CD4-positive, alpha-beta T cell treated with Interferon gamma for 1 hour (primary cell): ENCODE measurements around the gene STAT6.

Experiments
- DNase-seq: peaks from one replicate; pipeline ENCODE4 v3.0.0-alpha.2; 2020

Gene STAT6, protein sequence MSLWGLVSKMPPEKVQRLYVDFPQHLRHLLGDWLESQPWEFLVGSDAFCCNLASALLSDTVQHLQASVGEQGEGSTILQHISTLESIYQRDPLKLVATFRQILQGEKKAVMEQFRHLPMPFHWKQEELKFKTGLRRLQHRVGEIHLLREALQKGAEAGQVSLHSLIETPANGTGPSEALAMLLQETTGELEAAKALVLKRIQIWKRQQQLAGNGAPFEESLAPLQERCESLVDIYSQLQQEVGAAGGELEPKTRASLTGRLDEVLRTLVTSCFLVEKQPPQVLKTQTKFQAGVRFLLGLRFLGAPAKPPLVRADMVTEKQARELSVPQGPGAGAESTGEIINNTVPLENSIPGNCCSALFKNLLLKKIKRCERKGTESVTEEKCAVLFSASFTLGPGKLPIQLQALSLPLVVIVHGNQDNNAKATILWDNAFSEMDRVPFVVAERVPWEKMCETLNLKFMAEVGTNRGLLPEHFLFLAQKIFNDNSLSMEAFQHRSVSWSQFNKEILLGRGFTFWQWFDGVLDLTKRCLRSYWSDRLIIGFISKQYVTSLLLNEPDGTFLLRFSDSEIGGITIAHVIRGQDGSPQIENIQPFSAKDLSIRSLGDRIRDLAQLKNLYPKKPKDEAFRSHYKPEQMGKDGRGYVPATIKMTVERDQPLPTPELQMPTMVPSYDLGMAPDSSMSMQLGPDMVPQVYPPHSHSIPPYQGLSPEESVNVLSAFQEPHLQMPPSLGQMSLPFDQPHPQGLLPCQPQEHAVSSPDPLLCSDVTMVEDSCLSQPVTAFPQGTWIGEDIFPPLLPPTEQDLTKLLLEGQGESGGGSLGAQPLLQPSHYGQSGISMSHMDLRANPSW

GRCh38 chr12:57111031-57111734 is at the start of gene STAT6:
Gene STAT6, minus strand, starts transcription at chr12:57111362. Its CDS starts 3,084 bp downstream, at chr12:57108278.
- peak; percentile 92 for DNase-seq

DNA sequence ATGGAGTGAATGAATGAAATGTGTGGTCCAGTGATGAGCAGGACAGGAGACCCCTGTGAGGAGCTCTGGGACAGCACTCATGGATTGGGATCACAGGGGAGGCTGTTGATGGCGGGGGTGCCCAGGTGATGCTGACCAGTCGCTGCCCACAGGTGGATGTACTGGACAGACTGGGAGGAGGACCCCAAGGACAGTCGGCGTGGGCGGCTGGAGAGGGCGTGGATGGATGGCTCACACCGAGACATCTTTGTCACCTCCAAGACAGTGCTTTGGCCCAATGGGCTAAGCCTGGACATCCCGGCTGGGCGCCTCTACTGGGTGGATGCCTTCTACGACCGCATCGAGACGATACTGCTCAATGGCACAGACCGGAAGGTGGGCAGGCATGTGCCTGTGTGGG is 49.6 kb upstream of the STAT6 start:
- DNase-seq = no peak

GRCh38 chr12:57160040-57160439 is 48.9 kb upstream of the STAT6 start:
- no peak for DNase-seq

DNA sequence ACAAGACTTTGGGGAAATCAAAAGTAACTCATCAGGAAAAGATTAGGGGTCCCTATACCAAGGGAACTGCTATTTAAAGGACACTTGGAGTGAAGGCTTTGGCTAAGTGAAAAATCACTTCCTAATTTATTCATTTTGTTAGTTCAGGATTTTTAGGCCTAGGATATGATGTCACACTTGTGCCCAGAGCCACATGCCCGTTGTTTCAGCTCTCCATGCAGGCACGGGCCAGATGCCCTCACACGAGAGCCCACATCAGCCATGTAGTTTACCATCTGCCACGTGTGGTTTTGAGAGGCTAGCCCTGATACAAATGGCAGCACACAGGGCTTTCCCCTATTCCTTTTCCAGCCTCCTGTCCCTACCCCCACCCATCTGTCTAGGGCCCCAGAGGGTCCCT is 48.1 kb upstream of the STAT6 start:
- no peak for DNase-seq

GRCh38 chr12:57158665-57159064 is 47.5 kb upstream of the STAT6 start:
- DNase-seq = no peak

- DNase-seq = no peak
Observed at GRCh38 chr12:57158186-57158585, 47.0 kb upstream of the STAT6 start.

DNA sequence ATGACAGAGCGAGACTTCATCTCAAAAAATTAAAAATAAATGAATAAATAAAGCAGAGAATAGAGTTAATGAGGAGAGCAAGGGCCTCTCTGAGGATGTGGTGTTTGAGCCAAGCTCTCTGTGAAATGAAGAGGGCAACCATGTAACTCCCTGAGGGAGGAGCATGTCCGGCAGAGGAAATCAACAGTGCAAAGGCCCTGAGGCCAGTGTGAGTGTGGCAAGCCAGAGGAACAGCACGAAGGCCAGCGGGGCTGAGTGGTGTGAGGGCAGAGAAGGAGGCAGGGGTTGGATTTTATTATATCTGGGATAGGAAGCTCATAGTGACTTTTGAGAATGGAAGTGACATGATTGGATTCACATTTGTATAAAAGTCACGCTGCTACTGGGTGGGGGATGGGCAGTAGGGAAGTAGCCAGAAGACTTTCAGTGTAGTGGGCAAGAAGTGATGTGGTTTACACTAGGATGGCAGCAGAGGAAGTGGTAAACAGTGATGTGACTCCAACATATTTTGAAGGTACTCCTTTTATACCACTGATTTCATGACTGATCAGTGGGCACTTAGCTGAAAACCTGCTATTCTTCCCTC is 46.5 kb upstream of the STAT6 start:
- DNase-seq = no peak

DNA sequence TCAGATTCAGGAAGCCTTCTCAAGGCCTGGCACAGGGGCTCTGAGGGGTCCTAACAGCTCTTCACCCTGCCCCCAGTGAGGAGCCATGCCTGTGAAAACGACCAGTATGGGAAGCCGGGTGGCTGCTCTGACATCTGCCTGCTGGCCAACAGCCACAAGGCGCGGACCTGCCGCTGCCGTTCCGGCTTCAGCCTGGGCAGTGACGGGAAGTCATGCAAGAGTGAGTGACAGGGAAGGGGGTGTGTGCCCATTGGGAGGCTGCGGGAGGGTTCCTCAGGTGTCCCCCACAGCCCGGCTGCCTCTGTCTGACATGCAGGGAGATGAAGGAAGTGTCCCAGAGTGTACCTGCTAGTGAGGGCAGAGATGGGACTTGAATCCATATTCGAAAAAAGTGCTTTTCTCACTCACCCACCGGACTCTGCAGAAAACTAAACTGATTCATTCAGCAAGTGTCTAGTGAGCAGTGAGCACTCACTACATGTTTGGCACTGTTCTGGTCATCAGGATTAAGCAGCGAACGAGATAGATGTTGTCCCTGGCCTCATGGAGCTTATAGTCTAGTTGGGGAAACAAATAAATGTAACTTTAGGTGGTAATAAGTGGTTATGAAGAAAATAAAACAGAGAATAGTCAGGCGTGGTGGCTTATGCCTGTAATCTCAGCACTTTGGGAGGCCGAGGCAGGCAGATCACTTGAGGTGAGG is 45.7 kb upstream of the STAT6 start:
- DNase-seq = peak; percentile 27

DNA sequence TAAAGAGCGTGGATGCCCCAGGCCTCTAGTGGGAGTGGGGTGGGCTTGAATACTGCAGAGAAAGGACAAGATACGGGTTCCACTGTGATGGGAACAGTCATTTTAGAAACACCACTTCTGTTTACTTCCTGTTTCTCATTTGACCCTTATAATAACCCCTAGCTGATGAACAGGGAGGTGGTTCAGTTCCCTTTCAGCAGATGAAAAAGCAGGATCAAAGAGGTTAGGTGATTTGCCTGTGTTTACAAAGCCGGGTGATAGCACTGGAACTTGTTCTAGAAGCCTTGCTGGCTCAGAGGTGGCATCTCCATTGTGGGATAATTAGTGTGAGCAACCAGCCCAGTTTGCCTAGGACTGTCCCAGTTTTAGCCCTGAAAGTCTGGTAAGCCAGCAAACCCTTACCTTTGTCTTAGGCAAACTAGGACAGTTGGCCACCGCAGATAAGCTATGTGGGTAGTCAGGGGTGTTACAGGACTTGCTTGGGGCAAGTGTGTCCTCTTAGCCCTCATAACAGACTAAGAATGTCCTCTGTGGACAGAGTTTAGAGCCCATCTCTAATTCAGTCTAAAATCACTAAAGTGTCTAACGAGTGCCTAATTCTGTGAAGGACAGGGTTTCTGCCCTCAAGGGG is 43.8 kb upstream of the STAT6 start:
- no peak for DNase-seq

- no peak for DNase-seq
Observed at GRCh38 chr12:57154076-57154475, 42.9 kb upstream of the STAT6 start.

DNA sequence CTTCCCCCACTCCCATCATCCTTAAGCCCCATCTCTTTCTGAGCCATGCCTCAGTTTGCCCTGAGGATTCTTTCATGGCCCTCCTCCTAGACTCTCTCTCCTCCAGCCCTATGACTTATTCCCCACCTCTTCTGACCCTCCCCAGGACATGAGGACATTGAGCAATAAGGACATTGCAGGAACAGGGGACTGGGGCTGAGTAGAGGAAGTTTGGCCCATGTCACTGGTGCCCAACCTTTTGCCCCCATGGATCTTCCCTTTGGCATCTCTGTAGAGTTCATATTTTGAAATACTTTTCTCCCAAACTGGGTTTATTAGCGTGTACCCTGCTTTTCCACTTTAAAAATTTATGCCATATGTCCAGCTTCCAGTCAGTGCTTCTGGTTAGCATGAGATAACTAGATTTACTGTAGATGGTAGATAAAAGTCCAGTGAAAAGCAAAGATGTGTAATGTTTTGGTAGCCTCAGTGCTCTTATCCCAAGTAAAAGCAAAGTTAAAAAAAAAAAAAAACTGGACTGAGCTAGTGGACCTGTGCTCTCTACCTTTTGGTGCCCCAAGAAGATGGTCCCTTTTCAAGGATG is 42.3 kb upstream of the STAT6 start:
- no peak for DNase-seq

GRCh38 chr12:57152639-57153038 is 41.5 kb upstream of the STAT6 start:
- DNase-seq = no peak

DNA sequence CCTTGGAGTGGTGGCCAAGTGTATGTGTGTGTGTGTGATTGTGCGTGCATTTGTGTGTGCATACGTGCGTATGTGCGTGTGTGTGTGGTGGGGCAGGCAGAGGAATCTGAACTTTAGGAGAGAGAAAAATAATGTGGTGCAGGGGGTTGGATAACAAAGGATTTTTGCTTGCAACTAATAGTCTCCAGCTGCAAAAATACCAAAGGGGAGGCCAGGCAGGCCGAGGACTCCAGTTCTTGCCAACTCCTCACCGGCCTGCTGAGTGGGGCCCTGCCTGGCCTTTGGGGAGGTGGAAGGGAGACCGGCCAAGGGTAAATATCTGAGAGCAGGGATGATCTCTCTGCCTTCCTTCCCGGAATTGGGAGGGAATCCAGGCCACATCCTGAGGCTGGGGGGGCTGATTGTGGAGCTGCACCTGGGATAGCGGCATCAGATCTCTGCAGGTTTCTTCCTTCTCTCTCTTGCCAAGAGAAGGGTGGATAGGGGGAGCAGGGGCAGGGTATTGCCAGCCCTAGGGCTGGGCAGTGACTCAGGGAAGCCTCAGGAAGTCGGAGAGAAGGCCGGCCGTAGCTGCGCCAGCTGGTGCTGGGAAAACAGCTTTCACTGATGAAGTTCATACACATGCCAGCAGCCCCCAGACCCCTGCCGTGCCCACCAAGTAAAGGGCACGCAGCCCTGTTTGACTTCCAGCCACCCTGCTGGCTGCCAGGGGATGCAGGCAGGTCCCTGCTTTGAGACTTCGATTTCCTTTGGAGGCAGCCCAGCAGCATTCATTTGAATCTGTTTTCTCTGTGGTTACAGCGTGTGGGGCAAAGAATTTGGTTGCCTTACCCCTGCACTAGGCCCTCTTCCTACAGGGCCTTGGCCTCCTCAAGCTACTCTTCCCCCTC is 40.8 kb upstream of the STAT6 start:
- no peak for DNase-seq

DNA sequence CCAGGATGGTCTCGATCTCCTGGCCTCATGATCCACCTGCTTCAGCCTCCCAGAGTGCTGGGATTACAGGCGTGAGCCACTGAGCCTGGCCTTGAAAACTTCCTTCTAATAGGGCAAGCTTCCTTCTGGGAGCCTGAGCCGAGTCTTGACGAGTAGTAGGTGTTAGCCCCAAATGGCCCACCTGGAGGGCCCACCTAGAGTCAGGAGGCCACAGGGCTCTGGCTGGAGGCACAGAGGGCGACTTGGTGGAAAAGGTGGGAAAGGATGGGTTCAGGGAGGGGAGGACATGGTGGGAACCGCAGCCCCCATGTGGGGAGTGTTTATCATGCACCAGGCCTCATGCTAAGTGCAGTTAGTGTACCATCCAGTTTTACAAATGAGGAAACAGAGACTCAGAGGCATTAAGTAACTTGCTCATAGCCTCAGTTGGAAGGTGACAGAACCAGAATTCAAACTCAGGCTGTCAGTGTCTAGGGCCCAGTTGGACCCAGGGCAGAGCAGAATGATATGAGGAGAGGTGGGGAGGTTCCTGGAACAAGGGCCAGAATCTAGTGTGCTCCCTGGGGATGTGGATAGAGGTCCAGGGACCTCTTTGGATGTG is 39.3 kb upstream of the STAT6 start:
- no peak for DNase-seq

GRCh38 chr12:57149245-57149900 is 38.2 kb upstream of the STAT6 start:
- no peak for DNase-seq

DNA sequence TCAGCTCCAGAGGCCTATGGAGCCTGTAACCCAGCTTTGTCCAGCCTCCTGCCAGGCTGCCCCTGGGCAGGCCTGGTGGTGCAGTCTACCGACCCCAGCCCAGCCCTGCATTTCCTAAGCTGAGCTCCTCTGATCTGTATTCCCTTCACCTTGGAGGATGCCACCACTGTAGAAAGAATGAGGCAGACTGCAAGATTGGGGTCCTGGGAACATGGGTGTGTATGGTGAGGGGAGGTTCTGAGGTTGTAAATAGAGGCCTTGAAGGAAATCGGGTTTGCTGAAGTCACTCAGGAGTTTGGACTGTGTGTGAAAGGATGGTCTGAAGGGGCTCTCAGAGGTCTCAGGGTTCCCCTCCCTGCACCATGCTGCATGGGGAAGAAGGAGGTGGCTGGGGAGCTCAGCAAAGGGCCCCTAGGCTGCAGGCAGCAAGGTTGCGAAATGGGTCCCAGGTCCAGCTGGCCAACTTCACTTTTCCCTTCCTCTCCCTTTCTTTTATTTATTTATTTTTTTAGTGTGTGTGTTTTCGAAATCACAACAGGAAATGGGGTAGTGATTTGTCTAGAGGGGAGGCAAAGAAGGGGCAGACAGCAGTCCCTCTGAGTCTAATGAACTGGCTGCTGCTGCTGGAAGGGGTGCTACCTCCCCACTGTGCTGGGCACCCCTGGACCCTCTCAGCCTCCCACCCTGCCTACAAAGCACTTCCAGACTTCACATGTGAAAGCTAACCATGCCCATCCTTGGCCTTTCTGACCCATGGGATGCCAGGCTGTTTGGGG is 37.5 kb upstream of the STAT6 start:
- DNase-seq = no peak

DNA sequence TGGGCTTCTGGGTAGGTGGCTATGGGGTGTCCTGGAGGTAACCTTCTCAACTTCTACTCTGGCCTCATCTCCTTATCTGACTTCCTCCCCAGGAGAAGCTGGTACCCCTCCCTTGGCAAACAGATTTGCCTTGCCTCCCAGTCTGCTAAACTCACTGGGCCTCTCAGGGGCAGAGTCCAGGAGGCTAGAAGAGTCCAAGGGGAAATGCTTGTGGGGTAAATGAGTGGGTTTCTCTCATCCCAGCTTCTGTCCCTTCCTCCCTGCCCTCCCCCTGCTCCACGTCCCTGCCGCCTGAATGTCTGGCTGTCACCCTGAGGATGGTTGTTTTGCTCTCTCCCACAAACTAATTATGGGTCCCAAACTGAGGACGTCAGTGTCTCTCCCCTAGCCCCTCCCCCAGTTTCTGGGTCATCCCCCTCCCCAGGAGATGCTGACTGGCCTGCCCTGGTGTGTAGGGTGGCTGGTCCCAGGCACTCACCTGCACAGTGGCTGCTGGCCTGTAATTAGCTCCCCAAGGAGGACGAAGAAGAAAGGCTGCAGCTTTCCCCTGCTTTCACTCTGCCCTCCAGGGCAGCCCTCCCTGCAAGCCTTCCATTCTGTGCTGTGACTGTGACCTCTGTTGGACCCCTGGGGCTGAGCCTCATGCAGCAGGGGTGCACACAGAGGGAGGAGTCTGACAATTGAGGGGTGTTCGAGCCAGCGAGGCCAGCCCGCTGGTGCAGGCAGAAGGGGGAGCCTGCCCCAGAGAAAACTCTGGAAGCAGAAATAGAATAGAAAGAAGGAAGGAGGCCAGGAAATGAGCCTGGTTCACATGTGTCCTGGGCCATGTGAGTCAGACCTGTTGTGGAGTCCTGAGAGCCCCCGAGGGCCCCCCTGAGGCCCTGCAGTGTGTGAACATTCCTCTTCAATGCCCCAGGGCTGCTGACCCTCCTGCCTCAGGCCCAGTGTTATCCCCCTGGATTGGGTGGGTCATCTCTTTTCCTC is 36.1 kb upstream of the STAT6 start, which contains the start of gene LRP1-AS:
LRP1-AS (minus strand) TSS at position 659 of the 984 bp plus-strand sequence.
- DNase-seq = no peak
